ENCODE data around the gene SHISA6.

The SHISA6 gene

GRCh38 chr17:11387610-11388009 lies 146.6 kb downstream of the SHISA6 start:
- no peak overlapping the region for H3K4me3 ChIP-seq (ENCODE audit: severe bottlenecking)
- H3K4me1 ChIP-seq (ENCODE audit: insufficient read depth, poor library complexity, severe bottlenecking), result no peaks in the 10 kb centered on the region
- DNase-seq (ENCODE audit: low spot score) (no peak), ATAC-seq (ENCODE audit: low read depth) (no peak)
- no peak overlapping the region for H3K27ac ChIP-seq (ENCODE audit: poor library complexity, severe bottlenecking)
- no peaks in the 10 kb centered on the region for H3K9me3 ChIP-seq (ENCODE audit: severe bottlenecking)
- no peak for TF ChIP-seq CTCF (IDR thresholded peaks at IDR 0.05; ENCODE audit: poor library complexity, severe bottlenecking)
- no peaks in the 10 kb centered on the region for H3K36me3 ChIP-seq (ENCODE audit: low read depth)
- no peaks in the 10 kb centered on the region for H3K27me3 ChIP-seq (ENCODE audit: insufficient read depth, poor library complexity, severe bottlenecking)

- Histone ChIP-seq H3K4me3 (ENCODE audit: severe bottlenecking) (no peak overlapping the region), H3K4me1 (ENCODE audit: insufficient read depth, poor library complexity, severe bottlenecking) (no peaks in the 10 kb centered on the region), H3K27ac (ENCODE audit: poor library complexity, severe bottlenecking) (no peak overlapping the region), H3K36me3 (ENCODE audit: low read depth) (no peaks in the 10 kb centered on the region), H3K27me3 (ENCODE audit: insufficient read depth, poor library complexity, severe bottlenecking) (no peaks in the 10 kb centered on the region), H3K9me3 (ENCODE audit: severe bottlenecking) (no peaks in the 10 kb centered on the region)
- no peak for TF ChIP-seq CTCF (IDR thresholded peaks at IDR 0.05; ENCODE audit: poor library complexity, severe bottlenecking)
- no peak for ATAC-seq (ENCODE audit: low read depth)
- DNase-seq (ENCODE audit: low spot score), result no peak
Observed at GRCh38 chr17:11388054-11388453, 147.0 kb downstream of the SHISA6 start.

GRCh38 chr17:11389583-11389982 lies 148.6 kb downstream of the SHISA6 start:
- Histone ChIP-seq H3K36me3 (ENCODE audit: low read depth) (no peaks in the 10 kb centered on the region), H3K4me3 (ENCODE audit: severe bottlenecking) (no peak overlapping the region), H3K27me3 (ENCODE audit: insufficient read depth, poor library complexity, severe bottlenecking) (no peaks in the 10 kb centered on the region), H3K9me3 (ENCODE audit: severe bottlenecking) (no peaks in the 10 kb centered on the region), H3K27ac (ENCODE audit: poor library complexity, severe bottlenecking) (no peak overlapping the region), H3K4me1 (ENCODE audit: insufficient read depth, poor library complexity, severe bottlenecking) (no peaks in the 10 kb centered on the region)
- TF ChIP-seq CTCF (IDR thresholded peaks at IDR 0.05; ENCODE audit: poor library complexity, severe bottlenecking), result no peak
- DNase-seq (ENCODE audit: low spot score), result no peak
- ATAC-seq (ENCODE audit: low read depth), result no peak

- TF ChIP-seq CTCF (IDR thresholded peaks at IDR 0.05; ENCODE audit: poor library complexity, severe bottlenecking), result no peak
- H3K4me3 ChIP-seq (ENCODE audit: severe bottlenecking), result no peak overlapping the region
- H3K27ac ChIP-seq (ENCODE audit: poor library complexity, severe bottlenecking), result no peak overlapping the region
- ATAC-seq (ENCODE audit: low read depth) (no peak), DNase-seq (ENCODE audit: low spot score) (no peak)
- H3K9me3 ChIP-seq (ENCODE audit: severe bottlenecking), result no peaks in the 10 kb centered on the region
- H3K36me3 ChIP-seq (ENCODE audit: low read depth), result no peaks in the 10 kb centered on the region
- H3K27me3 ChIP-seq (ENCODE audit: insufficient read depth, poor library complexity, severe bottlenecking), result no peaks in the 10 kb centered on the region
- H3K4me1 ChIP-seq (ENCODE audit: insufficient read depth, poor library complexity, severe bottlenecking), result no peaks in the 10 kb centered on the region
Observed at GRCh38 chr17:11391134-11391533, 150.1 kb downstream of the SHISA6 start.

GRCh38 chr17:11404431-11405276 lies 163.6 kb downstream of the SHISA6 start:
- no peak for ATAC-seq (ENCODE audit: low read depth)
- H3K36me3 ChIP-seq (ENCODE audit: low read depth), result no peaks in the 10 kb centered on the region
- no peaks in the 10 kb centered on the region for H3K4me1 ChIP-seq (ENCODE audit: insufficient read depth, poor library complexity, severe bottlenecking)
- no peak overlapping the region for H3K4me3 ChIP-seq (ENCODE audit: severe bottlenecking)
- H3K27ac ChIP-seq (ENCODE audit: poor library complexity, severe bottlenecking), result no peak overlapping the region
- TF ChIP-seq CTCF (IDR thresholded peaks at IDR 0.05; ENCODE audit: poor library complexity, severe bottlenecking), result no peak
- no peak for DNase-seq (ENCODE audit: low spot score)
- H3K27me3 ChIP-seq (ENCODE audit: insufficient read depth, poor library complexity, severe bottlenecking), result no peaks in the 10 kb centered on the region
- H3K9me3 ChIP-seq (ENCODE audit: severe bottlenecking), result no peaks in the 10 kb centered on the region
